Measurements from ENCODE around the gene GSG1L2.
"Not testable (repeated sequence)": the region's sequence is repeated elsewhere in the genome, so short reads cannot be mapped to it uniquely, and the experiment has no call there.

GSG1L2 gene

GRCh38 chr17:9790889-9791876 is 30.7 kb downstream of the GSG1L2 start, which contains the start of gene DHRS7C:
DHRS7C (minus strand) TSS chr17:9791592; CDS start chr17:9791284, 308 bp downstream.
- no peak for DNase-seq (ENCODE audit: low read depth in 2 of 2, low spot score in 1 of 2)

DNA sequence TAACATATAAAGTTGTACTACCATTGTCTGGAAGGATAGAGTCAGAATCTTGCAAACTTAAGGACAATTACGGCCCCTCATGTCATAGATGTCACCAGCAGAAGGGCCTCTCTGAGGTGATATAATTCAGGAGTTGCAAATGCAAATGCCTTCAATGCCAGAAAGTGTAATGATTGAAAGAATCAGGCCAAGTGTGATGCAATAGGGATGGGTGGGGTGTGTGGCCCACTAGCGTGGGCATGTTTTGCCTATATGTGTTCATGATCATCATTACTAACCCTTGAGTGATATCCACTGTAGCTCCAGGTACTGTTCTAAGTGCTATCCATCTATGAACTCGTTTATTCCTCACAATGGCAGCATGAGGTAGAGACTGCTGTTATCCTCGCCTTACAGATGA is 31.6 kb downstream of the GSG1L2 start:
- no peak for DNase-seq (ENCODE audit: low read depth in 2 of 2, low spot score in 1 of 2)

GRCh38 chr17:9788601-9789000 is 33.3 kb downstream of the GSG1L2 start:
- no peak for DNase-seq (ENCODE audit: low read depth in 2 of 2, low spot score in 1 of 2)

DNA sequence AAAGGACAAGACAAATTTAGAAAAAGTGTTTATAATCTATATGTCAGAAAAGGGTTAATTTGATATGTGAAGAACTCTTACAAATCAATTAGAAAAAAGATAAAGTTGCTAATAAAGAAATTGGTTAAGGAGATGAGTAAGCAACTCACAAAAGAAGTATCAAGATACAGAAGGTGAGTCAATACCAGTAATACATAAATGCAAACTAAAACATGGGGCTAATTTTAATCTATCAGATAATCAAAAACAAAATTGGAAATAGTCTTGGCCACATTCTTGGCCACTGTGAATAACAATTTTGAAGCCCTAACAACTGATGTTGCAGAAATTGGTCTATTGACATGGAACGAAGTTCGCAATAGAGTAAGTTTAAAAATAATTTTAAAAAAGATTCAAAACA is 37.3 kb downstream of the GSG1L2 start:
- no peak for DNase-seq (ENCODE audit: low read depth in 2 of 2, low spot score in 1 of 2)

DNA sequence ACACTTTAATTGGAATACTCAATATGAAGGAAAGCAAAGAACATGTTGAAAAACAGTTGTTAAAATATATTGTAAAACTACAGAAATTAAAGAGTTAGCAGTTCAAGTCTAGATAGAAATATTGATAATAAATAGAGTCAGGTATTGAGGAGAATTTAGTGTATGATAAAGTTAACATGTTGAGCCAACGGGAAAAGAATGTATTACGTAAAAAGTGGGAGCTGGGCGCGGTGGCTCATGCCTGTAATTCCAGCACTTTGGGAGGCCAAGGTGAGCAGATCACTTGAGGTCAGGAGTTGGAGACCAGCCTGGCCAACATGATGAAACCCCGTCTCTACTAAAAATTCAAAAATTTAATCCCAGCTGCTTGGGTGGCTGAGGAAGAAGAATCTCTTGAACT is 38.4 kb downstream of the GSG1L2 start:
- DNase-seq (ENCODE audit: low read depth in 2 of 2, low spot score in 1 of 2) = not testable (repeated sequence)

GRCh38 chr17:9783050-9783449 is 38.8 kb downstream of the GSG1L2 start:
- no peak for DNase-seq (ENCODE audit: low read depth in 2 of 2, low spot score in 1 of 2)

DNA sequence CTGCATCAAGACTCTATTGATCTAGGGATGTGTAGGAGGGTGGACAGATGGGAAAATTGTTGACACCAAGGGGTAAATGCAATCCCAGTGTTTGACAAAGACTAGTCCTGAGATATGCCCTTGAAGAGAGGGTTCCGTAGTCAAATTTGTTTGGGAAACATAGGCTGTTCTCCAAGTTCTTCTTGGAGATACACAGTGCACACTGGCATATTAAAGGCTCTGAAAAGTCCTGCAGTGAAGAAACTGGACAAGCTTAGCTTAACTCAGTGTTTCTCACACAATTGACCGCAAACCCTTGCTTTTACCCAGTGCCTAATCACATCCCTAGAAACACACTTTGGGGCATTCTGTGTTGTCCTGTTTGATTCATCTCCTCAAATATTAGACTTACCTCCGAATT is 41.3 kb downstream of the GSG1L2 start:
- DNase-seq (ENCODE audit: low read depth in 2 of 2, low spot score in 1 of 2) = no peak

DNA sequence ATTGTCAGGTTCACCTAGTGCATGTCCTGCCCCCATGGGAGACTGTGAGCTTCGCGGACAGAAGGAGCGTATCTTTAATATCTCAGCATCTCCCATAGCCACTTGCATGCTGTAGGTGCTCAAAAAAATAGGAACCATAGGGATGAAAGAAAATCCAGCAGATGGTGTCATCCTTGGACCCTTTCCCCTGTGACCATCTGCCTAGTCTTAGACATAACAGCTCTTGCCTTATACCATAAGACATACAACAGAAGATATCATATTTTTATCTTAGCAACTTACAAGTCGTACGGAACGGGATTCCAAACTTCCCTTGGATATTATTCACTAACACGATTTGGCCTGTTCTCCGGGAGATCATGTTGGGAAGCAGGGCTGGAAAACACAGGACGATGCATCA is 45.0 kb downstream of the GSG1L2 start:
- no peak for DNase-seq (ENCODE audit: low read depth in 2 of 2, low spot score in 1 of 2)

DNA sequence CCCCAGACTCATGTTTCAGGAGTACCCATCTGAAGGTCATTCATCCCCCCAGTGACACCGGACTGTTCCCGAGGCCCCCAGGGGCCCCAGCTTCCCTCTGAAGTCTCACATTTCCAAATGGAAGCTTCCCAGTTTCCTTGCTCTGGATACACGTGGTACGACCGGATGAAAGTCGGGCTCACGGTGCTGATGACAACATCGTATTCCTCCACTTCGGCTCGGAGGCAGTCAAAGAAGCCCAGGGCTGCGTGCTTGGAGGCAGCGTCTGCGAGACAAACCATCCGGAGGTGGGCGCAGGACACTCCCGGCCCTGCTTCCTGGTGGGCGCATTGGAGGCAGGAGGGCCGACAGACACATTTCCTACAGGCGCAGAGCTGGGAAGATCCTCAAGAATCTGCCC is 49.2 kb downstream of the GSG1L2 start:
- no peak for DNase-seq (ENCODE audit: low read depth in 2 of 2, low spot score in 1 of 2)

GRCh38 chr17:9771465-9771864 is 50.4 kb downstream of the GSG1L2 start:
- no peak for DNase-seq (ENCODE audit: low read depth in 2 of 2, low spot score in 1 of 2)

DNA sequence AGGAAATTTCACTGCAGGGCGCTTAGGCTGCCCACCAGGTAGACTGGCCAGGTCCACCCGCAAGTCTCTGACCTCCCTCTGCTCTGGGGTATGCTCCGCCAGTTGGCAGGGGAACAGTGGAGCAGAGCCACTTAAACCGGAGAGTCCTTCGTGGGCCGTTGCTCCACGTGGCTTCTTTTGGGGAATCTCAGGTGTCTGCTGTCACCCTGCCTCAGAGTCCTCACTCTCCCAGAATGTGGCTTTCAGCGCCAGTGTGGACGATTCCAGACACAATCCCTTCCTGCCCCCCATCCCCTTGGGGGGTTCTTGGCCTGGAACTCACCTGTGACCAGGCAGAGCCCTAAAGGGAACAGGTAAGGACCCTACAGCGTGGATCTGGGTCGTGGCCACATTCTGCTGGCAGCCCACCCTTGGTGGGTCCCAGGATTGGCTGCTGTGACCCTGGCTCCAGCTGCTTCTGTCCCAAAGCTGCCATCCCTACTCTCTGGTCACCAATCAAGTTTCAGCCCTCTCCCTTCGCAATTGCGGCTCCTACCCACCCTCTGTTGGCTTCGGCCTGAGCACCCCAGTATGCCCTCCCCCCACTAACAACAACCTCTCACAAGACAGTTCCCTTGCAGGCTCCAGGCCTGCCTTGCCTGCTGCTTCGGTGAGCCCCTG is 52.7 kb downstream of the GSG1L2 start:
- DNase-seq (ENCODE audit: low read depth in 2 of 2, low spot score in 1 of 2) = no peak

GRCh38 chr17:9768381-9768934 is 53.4 kb downstream of the GSG1L2 start:
- DNase-seq (ENCODE audit: low read depth in 2 of 2, low spot score in 1 of 2) = no peak

DNA sequence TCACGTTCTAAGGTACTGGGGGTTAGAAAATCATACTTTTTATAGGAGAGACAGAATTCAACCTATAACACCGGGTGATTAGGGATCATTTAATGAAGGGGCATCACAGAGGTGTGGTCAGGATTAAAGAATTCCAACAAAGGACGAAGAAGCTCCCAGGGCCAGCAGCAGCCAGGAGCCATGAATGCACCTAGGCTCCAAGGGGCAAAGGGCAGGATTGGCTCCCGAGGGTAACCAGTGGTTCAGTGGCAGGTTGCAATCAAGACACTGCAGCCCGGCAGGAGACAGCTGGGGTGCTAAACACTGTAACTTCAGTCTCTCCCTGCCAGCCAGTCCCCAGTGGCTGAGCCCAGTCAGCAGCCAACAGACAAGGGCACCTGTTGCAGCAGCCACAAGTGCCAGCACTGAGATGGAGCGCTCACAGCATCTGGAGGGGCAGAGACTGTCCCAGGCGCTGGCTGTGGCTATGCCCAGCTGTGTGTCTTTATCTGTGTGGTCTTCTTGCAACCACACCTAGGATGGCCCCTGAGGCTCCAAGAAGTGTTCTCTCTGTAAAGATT is 54.4 kb downstream of the GSG1L2 start:
- DNase-seq (ENCODE audit: low read depth in 2 of 2, low spot score in 1 of 2) = no peak

DNA sequence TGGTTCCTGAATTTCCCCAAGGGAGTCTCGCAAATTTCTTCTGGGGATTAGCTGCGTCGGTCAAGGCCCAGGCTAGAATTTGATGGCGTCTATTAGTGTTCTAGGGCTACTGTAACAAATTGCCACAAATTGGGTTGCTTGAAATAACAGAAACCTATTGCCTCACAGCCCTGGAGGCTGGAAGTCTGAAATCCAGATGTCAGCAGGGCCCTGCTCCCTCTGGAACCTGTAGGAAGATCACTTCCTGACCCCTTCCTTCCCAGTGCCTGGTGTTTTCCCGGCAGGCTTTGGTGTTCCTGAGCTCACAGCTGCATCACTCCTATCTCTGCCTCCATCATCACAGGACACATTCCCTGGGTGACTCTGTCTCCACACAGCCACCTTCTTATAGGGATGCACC is 54.9 kb downstream of the GSG1L2 start:
- DNase-seq (ENCODE audit: low read depth in 2 of 2, low spot score in 1 of 2) = no peak

DNA sequence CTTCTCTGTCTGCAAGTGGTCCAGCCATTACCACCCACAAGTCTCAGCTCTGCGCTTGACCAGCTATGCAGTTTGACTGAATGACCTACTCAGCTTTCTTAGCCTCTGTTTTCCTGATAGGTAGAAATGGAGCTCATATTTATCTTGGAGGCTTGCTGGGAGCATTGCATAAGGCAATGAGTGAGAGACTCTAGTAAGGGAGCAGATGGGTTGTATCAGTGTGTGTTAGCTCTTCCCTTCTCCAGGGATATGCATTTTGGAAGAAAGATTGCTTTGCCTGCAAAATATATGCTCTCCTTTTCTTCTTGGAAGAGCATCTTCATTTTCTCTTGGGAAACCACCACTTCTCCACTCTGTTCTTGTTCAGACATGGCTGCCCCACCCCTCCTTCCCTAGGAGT is 56.6 kb downstream of the GSG1L2 start:
- DNase-seq (ENCODE audit: low read depth in 2 of 2, low spot score in 1 of 2) = no peak

DNA sequence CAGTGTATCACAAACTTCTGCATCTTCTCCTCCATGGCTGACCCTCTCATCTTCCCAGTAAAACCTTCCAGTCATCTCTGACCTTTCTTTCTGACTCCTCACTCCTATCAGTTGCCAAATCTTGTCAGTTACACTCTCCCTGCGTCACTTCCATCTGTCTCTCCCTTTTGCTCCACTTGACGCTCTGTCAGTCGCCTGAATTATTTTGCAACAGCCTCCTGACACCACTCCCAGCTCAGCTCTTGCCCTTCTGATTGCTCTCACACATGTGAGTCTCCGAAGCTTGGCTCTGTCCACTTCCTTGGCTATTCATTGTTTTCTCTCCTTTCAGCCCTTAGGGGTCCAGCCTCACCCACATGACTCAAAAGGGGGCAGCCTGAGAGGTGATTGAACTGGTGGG is 58.2 kb downstream of the GSG1L2 start:
- DNase-seq (ENCODE audit: low read depth in 2 of 2, low spot score in 1 of 2) = no peak

DNA sequence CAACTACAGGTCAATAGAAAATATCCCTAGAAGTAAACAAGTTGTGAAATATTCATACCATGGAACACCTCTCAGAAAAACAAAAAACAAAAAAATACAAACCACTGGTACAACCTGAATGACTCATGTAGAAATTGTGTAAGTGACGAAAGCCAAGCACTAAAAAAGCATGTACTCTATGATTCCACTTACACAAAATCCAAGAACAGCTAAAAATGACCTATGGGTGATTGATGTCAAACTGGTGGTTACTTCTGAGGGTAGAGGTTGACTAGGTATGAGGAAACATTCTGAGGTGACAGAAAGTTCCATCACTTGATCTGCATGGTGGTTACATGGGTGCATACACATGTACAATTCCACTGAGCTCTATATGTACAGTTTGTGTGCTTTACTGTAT is 61.6 kb downstream of the GSG1L2 start:
- DNase-seq (ENCODE audit: low read depth in 2 of 2, low spot score in 1 of 2) = no peak

- DNase-seq (ENCODE audit: low read depth in 2 of 2, low spot score in 1 of 2) = no peak
Observed at GRCh38 chr17:9755083-9755482, 66.8 kb downstream of the GSG1L2 start.

Data from stimulated activated CD8-positive, alpha-beta memory T cell treated with anti-CD3 and anti-CD28 coated beads, Interleukin-4, amount 100 ng/mL, for 1 hour (primary cell).